H1 (cell line): Measurements from ENCODE around the gene MT1F. TPM values are rescaled to one million over a fixed set of nuclear protein-coding genes. Genes with fewer than 3 reads are reported as not detected.

Experiments used
- CBX5 ChIP-seq: fragments of 300-800, 300-1000 bp; sonication (generic); IDR thresholded peaks from 2 replicates; pipeline ENCODE4 v1.7.1; 2016; ENCODE audit warnings: antibody characterized with exemption, low read length, low read depth
- CEBPB ChIP-seq: IDR thresholded peaks from 2 replicates; pipeline ENCODE4 v1.6.1; 2012; ENCODE audit warnings: low read depth, low read length
- EZH2 ChIP-seq: fragments of 200-600 bp; sonication (generic); IDR thresholded peaks from 2 replicates; pipeline ENCODE4 v1.7.1; 2012; ENCODE audit warnings: low read depth, mild to moderate bottlenecking, moderate library complexity, low read length, inconsistent platforms; ENCODE audit not compliant: severe bottlenecking
- JUN ChIP-seq: IDR thresholded peaks from 2 replicates; pipeline ENCODE4 v1.6.1; 2011; ENCODE audit warnings: low read depth, mild to moderate bottlenecking, improper control_type of control experiment, low read length
- KDM5A ChIP-seq: fragments of 200-600 bp; IDR thresholded peaks from 2 replicates; pipeline ENCODE4 v1.7.1; 2012; ENCODE audit warnings: mild to moderate bottlenecking, low read length, inconsistent platforms, mixed read lengths
- PHF8 ChIP-seq: fragments of 200-600 bp; sonication (generic); conservative IDR thresholded peaks from 2 replicates; pipeline ENCODE4 v1.7.1; 2012; ENCODE audit warnings: low read depth, mild to moderate bottlenecking, inconsistent platforms, low read length, moderate library complexity
- RBBP5 ChIP-seq: IDR thresholded peaks from 2 replicates; pipeline ENCODE4 v1.7.1; 2012; ENCODE audit warnings: low read depth, mild to moderate bottlenecking, inconsistent platforms, low read length, moderate library complexity, borderline replicate concordance
- SP4 ChIP-seq: IDR thresholded peaks from 2 replicates; pipeline ENCODE4 v1.6.1; 2012; ENCODE audit warnings: low read length, inconsistent platforms
- polyA plus RNA-seq, 7 experiments: library from polyadenylated mRNA; depleted of rRNA in 3 of 7; stranded (reverse) in 5 of 7; unstranded in 2 of 7; fragments of >200 nt in 5 of 7; fragments of 200-250 nt in 2 of 7; gene quantifications; 1 replicate in 5 of 7; 2 replicates in 1 of 7; 4 replicates in 1 of 7; pipeline versions ENCODE4 v1.2.1 to v1.2.3, GENCODE V29; 2011 to 2013; ENCODE audit warnings: missing spikeins in 2 of 7, mixed read lengths in 2 of 7
- total RNA-seq: library from RNA; stranded (reverse); fragmentation: NEBNext Ultra II Directional; extraction: Animal tissue kit (Norgen Biotek cat#: 25700); gene quantifications from 2 replicates; pipeline ENCODE4 v1.2.1, GENCODE V29; 2021
- TF ChIP-seq, protein P1 (sequence below): IDR thresholded peaks from 2 replicates; pipeline ENCODE4 v1.6.1; 2012; ENCODE audit warnings: low read length, inconsistent platforms

MT1F gene
- total and polyA plus RNA-seq, 2 of the 8 experiments (the other 6 are each of a cell fraction or from before 2014, with no cell fraction given), result 5.9 to 20.8 TPM

DNA sequence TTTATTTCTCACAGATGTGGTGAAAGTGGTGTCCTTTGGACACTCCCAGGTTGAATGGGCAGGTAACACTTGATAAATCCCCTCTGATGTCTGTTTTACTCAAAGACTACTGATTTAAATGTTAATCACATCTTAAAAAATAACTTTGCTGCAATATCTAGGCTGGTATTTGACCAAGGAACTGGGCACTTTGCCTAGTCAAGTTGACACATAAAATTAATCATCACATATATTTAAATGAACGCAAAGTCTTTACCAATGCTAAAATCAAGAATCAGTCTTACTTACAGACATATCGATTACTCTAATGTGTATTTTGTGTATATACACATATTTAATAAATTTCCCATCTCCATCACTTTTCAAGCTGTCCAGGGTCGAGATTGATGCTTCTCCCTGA, 42.4 kb upstream of the MT1F start (continued):
- TF ChIP-seq, protein P1, sequence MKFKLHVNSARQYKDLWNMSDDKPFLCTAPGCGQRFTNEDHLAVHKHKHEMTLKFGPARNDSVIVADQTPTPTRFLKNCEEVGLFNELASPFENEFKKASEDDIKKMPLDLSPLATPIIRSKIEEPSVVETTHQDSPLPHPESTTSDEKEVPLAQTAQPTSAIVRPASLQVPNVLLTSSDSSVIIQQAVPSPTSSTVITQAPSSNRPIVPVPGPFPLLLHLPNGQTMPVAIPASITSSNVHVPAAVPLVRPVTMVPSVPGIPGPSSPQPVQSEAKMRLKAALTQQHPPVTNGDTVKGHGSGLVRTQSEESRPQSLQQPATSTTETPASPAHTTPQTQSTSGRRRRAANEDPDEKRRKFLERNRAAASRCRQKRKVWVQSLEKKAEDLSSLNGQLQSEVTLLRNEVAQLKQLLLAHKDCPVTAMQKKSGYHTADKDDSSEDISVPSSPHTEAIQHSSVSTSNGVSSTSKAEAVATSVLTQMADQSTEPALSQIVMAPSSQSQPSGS, result no peak
- TF ChIP-seq KDM5A (no peak), PHF8 (no peak), RBBP5 (no peak), CBX5 (no peak), SP4 (no peak), CEBPB (no peak), JUN (no peak), EZH2 (no peak)
